ENCODE results near the gene IKZF4. TPM values are rescaled to one million over a fixed set of nuclear protein-coding genes. Genes with fewer than 3 reads are reported as not detected.
"Not testable (repeated sequence)": the region's sequence is repeated elsewhere in the genome, so short reads cannot be mapped to it uniquely, and the experiment has no call there.

IKZF4 gene
- total RNA-seq, 1 experiment from 2014 or later = 13.9 TPM

GRCh38 chr12:56001487-56002100, 19.2 kb upstream of the IKZF4 start:
- no peak overlapping the region for H2BK12ac ChIP-seq (ENCODE audit: insufficient read length, low read depth, low read length)
- H3K14ac ChIP-seq (ENCODE audit: insufficient read depth, low read length) = no peak overlapping the region
- no peaks in the 10 kb centered on the region for H4K20me1 ChIP-seq (ENCODE audit: control insufficient read depth, insufficient read depth, insufficient read length)
- no peak overlapping the region for H4K5ac ChIP-seq (ENCODE audit: insufficient read length, low read depth, low read length)
- no peaks in the 10 kb centered on the region for H3K27me3 ChIP-seq (ENCODE audit: insufficient read depth, low read length)
- H2BK5ac ChIP-seq (ENCODE audit: insufficient read length, low read length) = no peak overlapping the region
- no peaks in the 10 kb centered on the region for H3K79me2 ChIP-seq (ENCODE audit: insufficient read depth, low read length)
- DNase-seq = no peak
- H3K18ac ChIP-seq (ENCODE audit: insufficient read length, low read depth, low read length) = no peak overlapping the region
- peaks cover 23 to 49% (median 42%) of the 10 kb centered on the region in 3 experiments for H3K36me3 Mint-ChIP-seq (ENCODE audit: insufficient read depth in 1 of 3, low read depth in 3 of 3)
- TF ChIP-seq CTCF (conservative IDR thresholded peaks at IDR 0.05) = no peak
- H3K27ac Mint-ChIP-seq = peak overlapping the region in 1 of 3 experiments; percentile 0; a peak in 1 of 7 replicates
- H2AK5ac ChIP-seq (ENCODE audit: insufficient read length, low read length) = no peak overlapping the region
- no peak overlapping the region for H2BK15ac ChIP-seq (ENCODE audit: low read depth, low read length)
- H2BK20ac ChIP-seq (ENCODE audit: low read depth, low read length, poor library complexity, severe bottlenecking) = no peak overlapping the region
- H3K4me2 ChIP-seq (ENCODE audit: insufficient read depth, insufficient read length, low read length) = no peak overlapping the region
- no peak overlapping the region for H4K8ac ChIP-seq (replicated peaks; ENCODE audit: insufficient read length, low read depth, low read length)
- H4K91ac ChIP-seq (ENCODE audit: insufficient read length, low read depth, low read length) = no peak overlapping the region
- H3K9me3 Mint-ChIP-seq = no peaks in the 10 kb centered on the region
- H3K4me1 Mint-ChIP-seq = peaks cover 8 to 14% of the 10 kb centered on the region in 2 experiments; a peak in 3 of 4 replicates
- no peaks in the 10 kb centered on the region for H3K79me1 ChIP-seq (ENCODE audit: insufficient read depth, low read depth, low read length, poor library complexity, severe bottlenecking)
- H3K27me3 Mint-ChIP-seq (ENCODE audit: low read depth) = no peaks in the 10 kb centered on the region
- H2BK120ac ChIP-seq (ENCODE audit: low read depth, low read length, poor library complexity, severe bottlenecking) = no peak overlapping the region
- no peak overlapping the region for H2AFZ ChIP-seq (ENCODE audit: low read length)
- H3K23ac ChIP-seq (ENCODE audit: insufficient read length, low read depth, low read length) = no peak overlapping the region
- H3K4me1 ChIP-seq (ENCODE audit: insufficient read depth, low read length) = no peaks in the 10 kb centered on the region
- no peak overlapping the region for H3K56ac ChIP-seq (ENCODE audit: insufficient read length, low read depth, low read length)
- H3K9me3 ChIP-seq (ENCODE audit: control insufficient read depth, low read depth, low read length) = no peaks in the 10 kb centered on the region
- H3K4ac ChIP-seq (ENCODE audit: low read depth, low read length) = no peak overlapping the region
- H3K9ac ChIP-seq (ENCODE audit: extremely low read depth, insufficient read length, low read length) = no peak overlapping the region
- H3K27ac ChIP-seq (ENCODE audit: insufficient read length, low read depth, low read length) = no peak overlapping the region
- WGBS (ENCODE audit: extremely low coverage, insufficient read length, low lambda C conversion rate) = no CpG with 5 or more reads among the region's 7 CpGs
- no peak overlapping the region for H3T11ph ChIP-seq (ENCODE audit: low read length)
- H3K4me3 Mint-ChIP-seq = no peak overlapping the region; a peak in 1 of 5 replicates
- peaks cover 8% of the 10 kb centered on the region for H3K23me2 ChIP-seq (ENCODE audit: insufficient read length, low read depth, low read length, poor library complexity, severe bottlenecking)

GRCh38 chr12:56003376-56003775, 17.5 kb upstream of the IKZF4 start:
- H3K4ac ChIP-seq (ENCODE audit: low read depth, low read length); H4K91ac ChIP-seq (ENCODE audit: insufficient read length, low read depth, low read length); H3K9me3 Mint-ChIP-seq; H2BK12ac ChIP-seq (ENCODE audit: insufficient read length, low read depth, low read length); H3K56ac ChIP-seq (ENCODE audit: insufficient read length, low read depth, low read length); H3K9me3 ChIP-seq (ENCODE audit: control insufficient read depth, low read depth, low read length); H3K4me3 Mint-ChIP-seq; H3K14ac ChIP-seq (ENCODE audit: insufficient read depth, low read length); H4K8ac ChIP-seq (replicated peaks; ENCODE audit: insufficient read length, low read depth, low read length); H3K4me1 ChIP-seq (ENCODE audit: insufficient read depth, low read length); H3K27me3 ChIP-seq (ENCODE audit: insufficient read depth, low read length); H2BK20ac ChIP-seq (ENCODE audit: low read depth, low read length, poor library complexity, severe bottlenecking); H3K9ac ChIP-seq (ENCODE audit: extremely low read depth, insufficient read length, low read length); H3K4me2 ChIP-seq (ENCODE audit: insufficient read depth, insufficient read length, low read length); H2BK5ac ChIP-seq (ENCODE audit: insufficient read length, low read length); H2BK15ac ChIP-seq (ENCODE audit: low read depth, low read length); H3T11ph ChIP-seq (ENCODE audit: low read length); H4K20me1 ChIP-seq (ENCODE audit: control insufficient read depth, insufficient read depth, insufficient read length); DNase-seq; H2AK5ac ChIP-seq (ENCODE audit: insufficient read length, low read length); H3K27me3 Mint-ChIP-seq (ENCODE audit: low read depth); H3K23ac ChIP-seq (ENCODE audit: insufficient read length, low read depth, low read length); H2AFZ ChIP-seq (ENCODE audit: low read length); H3K18ac ChIP-seq (ENCODE audit: insufficient read length, low read depth, low read length); H2BK120ac ChIP-seq (ENCODE audit: low read depth, low read length, poor library complexity, severe bottlenecking); H3K27ac Mint-ChIP-seq; H3K23me2 ChIP-seq (ENCODE audit: insufficient read length, low read depth, low read length, poor library complexity, severe bottlenecking); H3K79me1 ChIP-seq (ENCODE audit: insufficient read depth, low read depth, low read length, poor library complexity, severe bottlenecking); H3K27ac ChIP-seq (ENCODE audit: insufficient read length, low read depth, low read length); H4K5ac ChIP-seq (ENCODE audit: insufficient read length, low read depth, low read length); H3K79me2 ChIP-seq (ENCODE audit: insufficient read depth, low read length): not testable (repeated sequence)
- peaks cover 10 to 17% of the 10 kb centered on the region in 2 experiments for H3K4me1 Mint-ChIP-seq
- H3K36me3 Mint-ChIP-seq (ENCODE audit: insufficient read depth in 1 of 3, low read depth in 3 of 3) = peaks cover 25 to 49% (median 42%) of the 10 kb centered on the region in 3 experiments
- no CpG with 5 or more reads among the region's 5 CpGs for WGBS (ENCODE audit: extremely low coverage, insufficient read length, low lambda C conversion rate)
